H9 (cell line): Measurements from ENCODE around the gene ERC2. TPM values are rescaled to one million over a fixed set of nuclear protein-coding genes. Genes with fewer than 3 reads are reported as not detected.

Experiments
- DNase-seq: peaks from one replicate; pipeline ENCODE4 v3.0.0-alpha.2; 2017
- H2AFZ ChIP-seq: one replicate; pipeline ENCODE4 v1.6.1; 2013; ENCODE audit warnings: mild to moderate bottlenecking, low read length, control low read depth, moderate library complexity
- H2AK5ac ChIP-seq: 2 replicates; pipeline ENCODE4 v1.6.1; 2013; ENCODE audit warnings: low read length, control low read depth, mixed read lengths; ENCODE audit not compliant: insufficient read length
- H2BK120ac ChIP-seq: one replicate; pipeline ENCODE4 v1.6.1; 2013; ENCODE audit warnings: low read depth, mild to moderate bottlenecking, low read length, control low read depth, inconsistent platforms; ENCODE audit not compliant: poor library complexity, severe bottlenecking
- H2BK12ac ChIP-seq: 2 replicates; pipeline ENCODE4 v1.6.1; 2013; ENCODE audit warnings: low read length, control low read depth, mixed read lengths, low read depth; ENCODE audit not compliant: insufficient read length
- H2BK15ac ChIP-seq: 2 replicates; pipeline ENCODE4 v1.6.1; 2013; ENCODE audit warnings: low read depth, low read length, control low read depth
- H2BK20ac ChIP-seq: one replicate; pipeline ENCODE4 v1.6.1; 2013; ENCODE audit warnings: low read depth, mild to moderate bottlenecking, low read length, control low read depth, inconsistent platforms; ENCODE audit not compliant: poor library complexity, severe bottlenecking
- H2BK5ac ChIP-seq: 2 replicates; pipeline ENCODE4 v1.6.1; 2013; ENCODE audit warnings: low read length, control low read depth, mixed read lengths; ENCODE audit not compliant: insufficient read length
- H3K14ac ChIP-seq: 2 replicates; pipeline ENCODE4 v1.6.1; 2013; ENCODE audit warnings: low read length, control low read depth; ENCODE audit not compliant: insufficient read depth
- H3K18ac ChIP-seq: 2 replicates; pipeline ENCODE4 v1.6.1; 2013; ENCODE audit warnings: low read depth, mild to moderate bottlenecking, mixed read lengths, low read length, control low read depth; ENCODE audit not compliant: insufficient read length
- H3K23ac ChIP-seq: 2 replicates; pipeline ENCODE4 v1.6.1; 2013; ENCODE audit warnings: low read length, control low read depth, mixed read lengths, low read depth; ENCODE audit not compliant: insufficient read length
- H3K23me2 ChIP-seq: 2 replicates; pipeline ENCODE4 v1.6.1; 2013; ENCODE audit warnings: low read depth, mild to moderate bottlenecking, mixed read lengths, low read length, control low read depth; ENCODE audit not compliant: insufficient read length, poor library complexity, severe bottlenecking
- H3K27ac ChIP-seq: 2 replicates; pipeline ENCODE4 v1.5.1; 2013; ENCODE audit warnings: low read length, control low read depth, mixed read lengths, low read depth; ENCODE audit not compliant: insufficient read length
- H3K27me3 ChIP-seq: 2 replicates; pipeline ENCODE4 v1.6.1; 2013; ENCODE audit warnings: low read length, control low read depth, inconsistent platforms; ENCODE audit not compliant: insufficient read depth
- H3K4ac ChIP-seq: 2 replicates; pipeline ENCODE4 v1.6.1; 2013; ENCODE audit warnings: low read depth, mild to moderate bottlenecking, control low read depth, inconsistent platforms, low read length, moderate library complexity
- H3K4me1 ChIP-seq: 2 replicates; pipeline ENCODE4 v1.6.1; 2013; ENCODE audit warnings: low read length, control low read depth, inconsistent platforms; ENCODE audit not compliant: insufficient read depth
- H3K4me2 ChIP-seq: 2 replicates; pipeline ENCODE4 v1.6.1; 2013; ENCODE audit warnings: low read length, control low read depth, mixed read lengths; ENCODE audit not compliant: insufficient read length, insufficient read depth
- H3K56ac ChIP-seq: 2 replicates; pipeline ENCODE4 v1.6.1; 2013; ENCODE audit warnings: low read depth, mild to moderate bottlenecking, mixed read lengths, low read length, control low read depth; ENCODE audit not compliant: insufficient read length
- H3K79me1 ChIP-seq: 2 replicates; pipeline ENCODE4 v1.6.1; 2013; ENCODE audit warnings: low read depth, mild to moderate bottlenecking, moderate library complexity, low read length, control low read depth, inconsistent platforms; ENCODE audit not compliant: insufficient read depth, poor library complexity, severe bottlenecking
- H3K79me2 ChIP-seq: 2 replicates; pipeline ENCODE4 v1.6.1; 2013; ENCODE audit warnings: low read length, control low read depth, inconsistent platforms; ENCODE audit not compliant: insufficient read depth
- H3K9ac ChIP-seq: 2 replicates; pipeline ENCODE4 v1.6.1; 2013; ENCODE audit warnings: low read length, control low read depth, mixed read lengths; ENCODE audit not compliant: insufficient read length; ENCODE audit errors: extremely low read depth
- H3K9me3 ChIP-seq: one replicate; pipeline ENCODE4 v1.6.1; 2013; ENCODE audit warnings: low read depth, low read length, inconsistent platforms; ENCODE audit not compliant: control insufficient read depth
- H3T11ph ChIP-seq: one replicate; pipeline ENCODE4 v1.6.1; 2013; ENCODE audit warnings: mild to moderate bottlenecking, low read length, control low read depth, inconsistent platforms
- H4K20me1 ChIP-seq: one replicate; pipeline ENCODE4 v1.6.1; 2013; ENCODE audit not compliant: control insufficient read depth, insufficient read length, insufficient read depth
- H4K5ac ChIP-seq: 2 replicates; pipeline ENCODE4 v1.6.1; 2013; ENCODE audit warnings: low read depth, mild to moderate bottlenecking, mixed read lengths, low read length, control low read depth; ENCODE audit not compliant: insufficient read length
- H4K8ac ChIP-seq: replicated peaks from 2 replicates; pipeline ENCODE4 v1.6.1; 2013; ENCODE audit warnings: low read length, control low read depth, mixed read lengths, low read depth; ENCODE audit not compliant: insufficient read length
- H4K91ac ChIP-seq: 2 replicates; pipeline ENCODE4 v1.6.1; 2013; ENCODE audit warnings: low read depth, mild to moderate bottlenecking, moderate library complexity, mixed read lengths, low read length, control low read depth; ENCODE audit not compliant: insufficient read length
- H3K27ac Mint-ChIP-seq, 3 experiments: 2 replicates in 2 of 3; 3 replicates in 1 of 3; pipeline ENCODE4 v1.8.0; 2020 to 2021; ENCODE audit warnings: mixed read lengths in 3 of 3, mild to moderate bottlenecking in 1 of 3, moderate library complexity in 1 of 3
- H3K27me3 Mint-ChIP-seq: 2 replicates; pipeline ENCODE4 v1.8.0; 2021; ENCODE audit warnings: low read depth, mild to moderate bottlenecking, moderate library complexity, mixed read lengths
- H3K36me3 Mint-ChIP-seq, 3 experiments: 2 replicates in 2 of 3; 3 replicates in 1 of 3; pipeline ENCODE4 v1.8.0; 2020 to 2021; ENCODE audit warnings: low read depth in 3 of 3, mixed read lengths in 3 of 3; ENCODE audit not compliant: insufficient read depth in 1 of 3
- H3K4me1 Mint-ChIP-seq, 2 experiments: 2 replicates each; pipeline ENCODE4 v1.8.0; 2020; ENCODE audit warnings: mixed read lengths in 2 of 2
- H3K4me3 Mint-ChIP-seq, 2 experiments: 2 replicates in 1 of 2; 3 replicates in 1 of 2; pipeline ENCODE4 v1.8.0; 2020 to 2021; ENCODE audit warnings: mild to moderate bottlenecking in 2 of 2, mixed read lengths in 2 of 2, moderate library complexity in 1 of 2
- H3K9me3 Mint-ChIP-seq, 2 experiments: 2 replicates in 1 of 2; 3 replicates in 1 of 2; pipeline ENCODE4 v1.8.0; 2020; ENCODE audit warnings: mild to moderate bottlenecking in 2 of 2, mixed read lengths in 2 of 2, moderate library complexity in 1 of 2
- WGBS: extraction: QIAGEN DNeasy Blood & Tissue Kit; methylation state at CpG from one replicate; pipeline ENCODE4 v1.1.7; 2013; ENCODE audit warnings: missing lambda C conversion rate, low lambda C conversion rate, mixed read lengths; ENCODE audit not compliant: insufficient read length; ENCODE audit errors: extremely low coverage; 5-methylcytosine and 5-hydroxymethylcytosine counted together
- total RNA-seq: library from RNA; stranded (reverse); gene quantifications from 2 replicates; pipeline ENCODE4 v1.2.1, GENCODE V29; 2021
- TF ChIP-seq, protein P1 (sequence below): fragments of 200-600 bp; sonication (generic); conservative IDR thresholded peaks from 3 replicates; pipeline ENCODE4 v1.8.0; 2021; ENCODE audit warnings: antibody characterized with exemption, mild to moderate bottlenecking

The ERC2 gene
- total RNA-seq, 1 experiment from 2014 or later, result 15.4 TPM

GRCh38 chr3:55721716-55722484 is 746.4 kb downstream of the ERC2 start:
- H3K9me3 ChIP-seq, result no peaks in the 10 kb centered on the region
- H2BK5ac ChIP-seq, result no peak overlapping the region
- no peaks in the 10 kb centered on the region for H3K23me2 ChIP-seq
- H3K4ac ChIP-seq, result no peak overlapping the region
- no peak overlapping the region for H2BK15ac ChIP-seq
- no peaks in the 10 kb centered on the region for H3K27me3 ChIP-seq
- Mint-ChIP-seq H3K27ac (no peak overlapping the region), H3K36me3 (no peaks in the 10 kb centered on the region), H3K4me3 (no peak overlapping the region), H3K4me1 (peaks cover 30 to 32% of the 10 kb centered on the region in 2 experiments), H3K9me3 (no peaks in the 10 kb centered on the region), H3K27me3 (no peaks in the 10 kb centered on the region)
- H2BK20ac ChIP-seq, result no peak overlapping the region
- no peaks in the 10 kb centered on the region for H3K79me1 ChIP-seq
- H3K79me2 ChIP-seq, result no peaks in the 10 kb centered on the region
- H3K4me2 ChIP-seq, result no peak overlapping the region
- no peak overlapping the region for H4K91ac ChIP-seq
- no peak overlapping the region for H2BK12ac ChIP-seq
- no peak overlapping the region for H3K27ac ChIP-seq
- no peak overlapping the region for H4K5ac ChIP-seq
- no peak overlapping the region for H3K23ac ChIP-seq
- peaks cover 2% of the 10 kb centered on the region; the same call in 1 of the 2 replicates for H3K4me1 ChIP-seq
- H2AK5ac ChIP-seq, result no peak overlapping the region
- no peak overlapping the region for H3K14ac ChIP-seq
- H3T11ph ChIP-seq, result no peak overlapping the region
- no peaks in the 10 kb centered on the region for H4K20me1 ChIP-seq
- H3K56ac ChIP-seq, result no peak overlapping the region
- no peak overlapping the region for H3K18ac ChIP-seq
- TF ChIP-seq, protein P1, sequence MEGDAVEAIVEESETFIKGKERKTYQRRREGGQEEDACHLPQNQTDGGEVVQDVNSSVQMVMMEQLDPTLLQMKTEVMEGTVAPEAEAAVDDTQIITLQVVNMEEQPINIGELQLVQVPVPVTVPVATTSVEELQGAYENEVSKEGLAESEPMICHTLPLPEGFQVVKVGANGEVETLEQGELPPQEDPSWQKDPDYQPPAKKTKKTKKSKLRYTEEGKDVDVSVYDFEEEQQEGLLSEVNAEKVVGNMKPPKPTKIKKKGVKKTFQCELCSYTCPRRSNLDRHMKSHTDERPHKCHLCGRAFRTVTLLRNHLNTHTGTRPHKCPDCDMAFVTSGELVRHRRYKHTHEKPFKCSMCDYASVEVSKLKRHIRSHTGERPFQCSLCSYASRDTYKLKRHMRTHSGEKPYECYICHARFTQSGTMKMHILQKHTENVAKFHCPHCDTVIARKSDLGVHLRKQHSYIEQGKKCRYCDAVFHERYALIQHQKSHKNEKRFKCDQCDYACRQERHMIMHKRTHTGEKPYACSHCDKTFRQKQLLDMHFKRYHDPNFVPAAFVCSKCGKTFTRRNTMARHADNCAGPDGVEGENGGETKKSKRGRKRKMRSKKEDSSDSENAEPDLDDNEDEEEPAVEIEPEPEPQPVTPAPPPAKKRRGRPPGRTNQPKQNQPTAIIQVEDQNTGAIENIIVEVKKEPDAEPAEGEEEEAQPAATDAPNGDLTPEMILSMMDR, result peak; percentile 77
- no peak overlapping the region for H4K8ac ChIP-seq
- no CpG with 5 or more reads among the region's 5 CpGs for WGBS
- no peak for DNase-seq
- no peak overlapping the region for H2BK120ac ChIP-seq
- no peak overlapping the region for H3K9ac ChIP-seq
- H2AFZ ChIP-seq, result no peak overlapping the region
